Esophagus squamous epithelium (tissue), 4 donors: ENCODE measurements around the gene MYO5A.

ENCODE experiments used
- POLR2A ChIP-seq, 4 donors: fragments of 450-650 bp; IDR thresholded peaks; one replicate each; pipeline ENCODE4 v1.6.1; 2017; ENCODE audit warnings: antibody characterized with exemption in 4 of 4, mild to moderate bottlenecking in 4 of 4, moderate library complexity in 3 of 4
- TF ChIP-seq, protein P1 (sequence below), 6 experiments: fragments of 450-650 bp in 4 of 6; fragments of 200-600 bp in 2 of 6; sonication (generic) in 2 of 6; IDR thresholded peaks; one replicate each; pipeline ENCODE4 v1.5.1; 2016 to 2019; ENCODE audit warnings: antibody characterized with exemption in 6 of 6, mild to moderate bottlenecking in 4 of 6, moderate library complexity in 4 of 6

GRCh38 chr15:52340093-52340492 is 188.6 kb downstream of the MYO5A start:
- TF ChIP-seq, protein P1, sequence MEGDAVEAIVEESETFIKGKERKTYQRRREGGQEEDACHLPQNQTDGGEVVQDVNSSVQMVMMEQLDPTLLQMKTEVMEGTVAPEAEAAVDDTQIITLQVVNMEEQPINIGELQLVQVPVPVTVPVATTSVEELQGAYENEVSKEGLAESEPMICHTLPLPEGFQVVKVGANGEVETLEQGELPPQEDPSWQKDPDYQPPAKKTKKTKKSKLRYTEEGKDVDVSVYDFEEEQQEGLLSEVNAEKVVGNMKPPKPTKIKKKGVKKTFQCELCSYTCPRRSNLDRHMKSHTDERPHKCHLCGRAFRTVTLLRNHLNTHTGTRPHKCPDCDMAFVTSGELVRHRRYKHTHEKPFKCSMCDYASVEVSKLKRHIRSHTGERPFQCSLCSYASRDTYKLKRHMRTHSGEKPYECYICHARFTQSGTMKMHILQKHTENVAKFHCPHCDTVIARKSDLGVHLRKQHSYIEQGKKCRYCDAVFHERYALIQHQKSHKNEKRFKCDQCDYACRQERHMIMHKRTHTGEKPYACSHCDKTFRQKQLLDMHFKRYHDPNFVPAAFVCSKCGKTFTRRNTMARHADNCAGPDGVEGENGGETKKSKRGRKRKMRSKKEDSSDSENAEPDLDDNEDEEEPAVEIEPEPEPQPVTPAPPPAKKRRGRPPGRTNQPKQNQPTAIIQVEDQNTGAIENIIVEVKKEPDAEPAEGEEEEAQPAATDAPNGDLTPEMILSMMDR (IDR thresholded peaks at IDR 0.05): no peak
- TF ChIP-seq POLR2A (IDR thresholded peaks at IDR 0.05): no peak
